Fibroblast of upper back skin (primary cell): ENCODE measurements around the gene ATP9B.
"Not testable (repeated sequence)": the region's sequence is repeated elsewhere in the genome, so short reads cannot be mapped to it uniquely, and the experiment has no call there.

Experiments used
- DNase-seq: peaks from one replicate; pipeline ENCODE4 v3.0.0-alpha.2; 2013

Gene ATP9B

GRCh38 chr18:79072655-79073054 is 3.5 kb downstream of the ATP9B start:
- DNase-seq, result not testable (repeated sequence)

- no peak for DNase-seq
Measured at GRCh38 chr18:79077181-79077580, 8.0 kb downstream of the ATP9B start.

- not testable (repeated sequence) for DNase-seq
Measured at GRCh38 chr18:79078791-79079190, 9.6 kb downstream of the ATP9B start.

DNA sequence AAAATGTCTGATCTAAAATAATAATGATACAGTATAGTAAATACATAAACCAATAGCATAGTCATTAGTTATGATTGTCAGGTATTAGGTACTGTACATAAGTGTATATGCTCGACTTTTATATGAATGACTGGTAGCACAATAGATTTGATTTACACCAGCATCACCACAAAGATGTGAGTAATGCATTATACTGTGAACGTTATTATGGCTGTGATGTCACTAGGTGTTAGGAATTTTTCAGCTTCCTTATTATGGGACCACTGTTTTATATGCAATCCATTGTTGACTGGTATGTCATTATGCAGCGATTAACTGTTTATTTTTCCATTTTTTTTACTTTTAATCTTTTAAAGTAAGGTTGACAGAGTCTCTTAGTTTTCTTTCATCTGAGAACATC is 23.7 kb downstream of the ATP9B start:
- no peak for DNase-seq

GRCh38 chr18:79093986-79094385 is 24.8 kb downstream of the ATP9B start:
- DNase-seq, result no peak

- no peak for DNase-seq
Measured at GRCh38 chr18:79095216-79095615, 26.0 kb downstream of the ATP9B start.

DNA sequence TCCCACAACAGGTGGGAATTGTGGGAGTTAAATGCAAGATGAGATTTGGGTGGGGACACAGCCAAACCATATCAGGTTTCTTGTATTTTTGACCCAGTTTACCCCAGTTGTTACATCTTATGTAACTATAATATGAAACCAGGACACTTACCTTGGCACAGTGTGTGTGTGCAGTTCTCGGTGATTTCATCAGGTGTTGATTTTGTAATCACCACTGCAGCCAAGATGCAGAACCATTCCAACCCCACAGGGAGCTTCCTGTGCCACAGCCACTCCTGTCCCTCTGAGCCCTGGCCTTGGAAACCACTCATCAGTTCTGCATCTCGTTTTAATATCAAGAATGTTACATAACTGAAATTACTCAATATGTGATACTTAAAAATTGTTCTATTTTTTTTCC is 31.8 kb downstream of the ATP9B start:
- DNase-seq, result no peak

- no peak for DNase-seq
Measured at GRCh38 chr18:79102886-79103285, 33.7 kb downstream of the ATP9B start.

- no peak for DNase-seq
Measured at GRCh38 chr18:79104137-79104536, 34.9 kb downstream of the ATP9B start.

DNA sequence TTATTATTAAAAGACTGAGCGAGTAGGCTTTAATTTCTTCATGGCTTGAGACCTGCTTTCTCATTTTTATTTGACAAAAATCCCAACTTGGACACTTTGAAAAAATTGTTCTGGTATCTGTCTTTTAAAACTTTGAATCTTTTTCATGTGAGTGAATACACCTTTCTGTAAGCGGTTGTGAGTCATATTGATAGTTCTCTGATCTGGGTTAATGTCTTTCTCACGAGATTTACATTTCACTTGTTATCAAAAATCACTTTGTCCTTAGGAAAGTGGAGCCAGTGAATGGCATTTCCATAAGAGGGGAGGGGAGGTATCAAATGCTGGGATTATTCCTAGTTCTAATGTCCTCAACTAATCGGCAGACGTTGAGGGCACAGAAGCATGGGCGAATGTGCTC is 36.3 kb downstream of the ATP9B start:
- no peak for DNase-seq

GRCh38 chr18:79106084-79106483 is 36.9 kb downstream of the ATP9B start:
- no peak for DNase-seq

GRCh38 chr18:79107886-79108285 is 38.7 kb downstream of the ATP9B start:
- no peak for DNase-seq

GRCh38 chr18:79108549-79109215 is 39.5 kb downstream of the ATP9B start:
- no peak for DNase-seq

GRCh38 chr18:79111483-79111882 is 42.3 kb downstream of the ATP9B start:
- DNase-seq, result no peak

DNA sequence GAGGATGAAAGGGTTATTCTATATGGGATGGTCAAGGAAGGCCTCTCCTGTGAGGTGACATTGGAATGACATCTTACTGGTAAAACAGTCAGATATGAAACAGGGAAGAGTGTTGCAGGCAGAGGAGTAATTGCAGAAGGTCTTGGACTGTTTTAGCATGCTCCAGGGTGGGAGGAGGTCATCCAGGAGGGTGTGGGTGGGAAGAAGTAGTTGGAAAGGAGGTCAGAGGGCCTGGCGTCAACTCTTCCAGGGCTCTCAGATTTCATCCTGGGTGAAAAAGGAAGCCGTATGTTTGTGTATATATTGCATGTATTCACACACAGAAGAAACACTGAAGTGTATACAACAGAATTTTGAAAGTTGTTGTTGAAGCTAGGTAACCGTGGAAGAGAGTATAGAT is 48.2 kb downstream of the ATP9B start:
- no peak for DNase-seq

- no peak for DNase-seq
Measured at GRCh38 chr18:79117788-79118187, 48.6 kb downstream of the ATP9B start.

- no peak for DNase-seq
Measured at GRCh38 chr18:79118797-79119196, 49.6 kb downstream of the ATP9B start.

DNA sequence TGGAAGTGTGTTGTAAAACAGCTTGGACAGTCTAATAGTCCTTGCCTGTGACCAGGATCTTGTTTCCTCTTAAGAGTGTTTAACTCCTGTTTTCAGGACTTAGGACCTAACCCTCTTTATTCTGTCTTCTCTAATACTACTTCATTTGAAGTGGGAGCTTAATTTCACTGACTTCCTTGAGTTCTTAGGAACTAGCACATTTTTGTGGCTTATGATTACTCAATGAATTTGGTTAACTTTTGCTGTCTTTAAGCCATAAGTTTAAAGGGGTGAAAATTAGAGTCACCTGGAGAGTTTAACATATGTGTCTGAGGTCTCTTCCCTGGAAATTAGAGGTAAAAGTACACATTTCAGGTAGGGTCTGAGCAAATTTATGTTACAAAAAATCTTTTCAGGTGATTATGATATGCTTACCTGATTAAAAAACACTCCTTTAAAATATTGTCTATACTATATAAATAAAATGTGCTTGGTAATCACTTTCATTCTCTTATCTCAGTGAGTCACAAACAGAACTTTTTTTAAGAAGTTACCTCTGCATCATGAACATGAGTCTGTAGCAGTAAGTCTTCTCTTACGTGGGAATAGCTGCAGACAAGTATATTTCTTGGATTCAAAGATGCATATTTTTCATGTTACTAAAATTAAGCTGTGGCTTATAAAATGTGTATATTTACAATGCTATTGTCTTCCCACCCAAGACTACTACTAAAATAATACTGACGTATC is 52.7 kb downstream of the ATP9B start:
- DNase-seq, result peak; percentile 20

DNA sequence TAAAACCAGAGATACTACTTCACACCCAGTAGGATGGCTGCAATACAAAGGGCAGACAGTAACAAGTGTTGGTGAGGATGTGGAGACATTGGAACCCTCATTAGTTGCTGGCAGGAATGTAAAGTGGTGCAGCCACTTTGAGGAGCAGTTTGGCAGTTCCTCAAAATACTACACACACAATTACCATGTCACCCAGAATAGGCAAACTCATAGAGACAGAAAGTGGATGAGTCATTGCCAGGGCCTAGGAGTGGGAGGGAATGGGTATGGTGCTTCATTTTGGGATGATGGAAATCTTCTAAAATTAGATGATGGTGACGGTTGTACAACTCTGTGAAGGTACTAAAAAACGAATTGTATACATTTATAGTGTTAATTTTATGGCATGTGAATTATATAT is 54.8 kb downstream of the ATP9B start:
- no peak for DNase-seq

- DNase-seq, result no peak
Measured at GRCh38 chr18:79129120-79129519, 59.9 kb downstream of the ATP9B start.

DNA sequence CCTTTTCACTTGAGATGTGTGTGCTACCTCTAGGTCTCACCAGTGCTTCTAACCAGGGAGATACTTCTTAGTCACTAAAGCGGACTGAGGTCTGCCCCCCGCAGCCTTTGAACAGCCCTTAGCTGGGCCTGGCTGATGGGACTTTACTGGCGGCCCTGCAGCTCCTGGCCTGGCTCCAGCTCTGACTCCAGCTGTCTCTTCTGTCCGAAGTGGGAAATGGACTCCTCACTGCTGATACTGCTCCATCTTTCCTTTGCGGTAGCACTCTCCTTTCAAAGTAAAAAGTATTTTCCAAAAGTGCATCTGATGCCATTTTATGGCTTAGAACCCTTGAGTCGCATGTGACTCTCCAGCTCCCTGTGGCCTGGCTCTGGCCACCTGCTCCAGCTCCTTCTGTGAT is 64.5 kb downstream of the ATP9B start:
- no peak for DNase-seq

GRCh38 chr18:79135924-79136323 is 66.7 kb downstream of the ATP9B start:
- DNase-seq, result no peak

DNA sequence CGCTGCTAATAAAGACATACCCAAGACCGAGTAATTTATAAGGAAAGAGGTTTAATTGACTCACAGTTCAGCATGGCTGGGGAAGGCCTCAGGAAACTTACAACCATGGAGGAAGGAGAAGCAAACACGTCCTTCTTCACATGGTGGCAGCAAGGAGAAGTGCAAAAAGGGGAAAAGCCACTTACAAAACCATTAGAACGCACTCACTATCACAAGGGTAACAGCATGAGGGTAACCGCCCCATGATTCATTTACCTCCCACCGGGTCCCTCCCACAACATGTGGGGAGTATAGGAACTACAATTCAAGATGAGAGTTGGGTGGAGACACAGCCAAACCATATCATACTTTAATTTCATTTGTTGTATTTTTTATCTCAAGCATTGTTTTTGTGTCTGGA is 67.5 kb downstream of the ATP9B start:
- no peak for DNase-seq

- no peak for DNase-seq
Measured at GRCh38 chr18:79139206-79139605, 70.0 kb downstream of the ATP9B start.

- DNase-seq, result no peak
Measured at GRCh38 chr18:79147014-79147413, 77.8 kb downstream of the ATP9B start.
